H1 (cell line): ENCODE results near the gene TXNDC15. TPM values are rescaled to one million over a fixed set of nuclear protein-coding genes. Genes with fewer than 3 reads are reported as not detected.

Experiments
- CTCF ChIA-PET: fragments of 300-600 bp; sonication (Branson Sonifier 250); formaldehyde crosslinking; loops from one replicate; lab custom pipeline; 2021; ENCODE audit not compliant: partially characterized antibody; lab: Charles Lee
- POLR2A ChIA-PET: fragments of 300-600 bp; sonication (Branson Sonifier 250); formaldehyde crosslinking; loops from one replicate; lab custom pipeline; 2021; ENCODE audit warnings: inconsistent platforms; ENCODE audit not compliant: partially characterized antibody; lab: Charles Lee
- DNase-seq, 2 experiments: peaks; one replicate each; pipeline versions ENCODE4 v3.0.0 to v3.0.0-alpha.2; 2010 to 2022; ENCODE audit warnings: low spot score in 2 of 2, low read depth in 1 of 2, mixed read lengths in 1 of 2
- FAIRE-seq: peaks from 2 replicates; lab custom pipeline; 2011; peaks lifted over from hg19 to GRCh38; lab: Jason Lieb, UNC
- H2AFZ ChIP-seq: 2 replicates; pipeline ENCODE4 v1.8.1; 2012; ENCODE audit warnings: low read length, inconsistent platforms
- H2AK5ac ChIP-seq: 2 replicates; pipeline ENCODE4 v1.6.1; 2013; ENCODE audit warnings: low read depth, low read length
- H2BK120ac ChIP-seq: replicated peaks from 2 replicates; pipeline ENCODE3; 2013; ENCODE audit warnings: low read depth, low read length, inconsistent platforms
- H2BK12ac ChIP-seq: 2 replicates; pipeline ENCODE4 v1.6.1; 2013; ENCODE audit warnings: low read depth, low read length
- H2BK15ac ChIP-seq: 2 replicates; pipeline ENCODE4 v1.6.1; 2013; ENCODE audit warnings: low read length
- H2BK20ac ChIP-seq: 2 replicates; pipeline ENCODE4 v1.6.1; 2013; ENCODE audit warnings: low read length
- H2BK5ac ChIP-seq: 2 replicates; pipeline ENCODE4 v1.6.1; 2013; ENCODE audit warnings: low read depth, low read length
- H3K14ac ChIP-seq: 2 replicates; pipeline ENCODE4 v1.6.1; 2013; ENCODE audit warnings: inconsistent platforms; ENCODE audit not compliant: insufficient read length
- H3K18ac ChIP-seq: 2 replicates; pipeline ENCODE4 v1.6.1; 2013; ENCODE audit warnings: low read length; ENCODE audit errors: extremely low read depth
- H3K23ac ChIP-seq: 2 replicates; pipeline ENCODE4 v1.6.1; 2013; ENCODE audit warnings: inconsistent platforms; ENCODE audit not compliant: insufficient read length
- H3K23me2 ChIP-seq: 2 replicates; pipeline ENCODE4 v1.6.1; 2013; ENCODE audit warnings: low read depth, low read length
- H3K27ac ChIP-seq: 2 replicates; pipeline ENCODE4 v1.6.1; 2011; ENCODE audit warnings: low read depth, low read length, inconsistent platforms
- H3K27me3 ChIP-seq, 4 experiments: replicated peaks in 1 of 4; 1 replicate in 1 of 4; 2 replicates in 3 of 4; pipeline versions ENCODE4 v1.6.1 to v1.8.1; 2011 to 2013; ENCODE audit warnings: low read length in 3 of 4, mild to moderate bottlenecking in 3 of 4, inconsistent platforms in 2 of 4, mixed read lengths in 2 of 4, moderate library complexity in 1 of 4; ENCODE audit not compliant: control insufficient read depth in 3 of 4, insufficient read depth in 3 of 4; ENCODE audit errors: extremely low read depth in 1 of 4
- H3K36me3 ChIP-seq, 4 experiments: 2 replicates each; pipeline versions ENCODE4 v1.6.1 to v1.8.1; 2011 to 2013; ENCODE audit warnings: mild to moderate bottlenecking in 4 of 4, low read length in 3 of 4, moderate library complexity in 2 of 4, control low read depth in 1 of 4, inconsistent platforms in 1 of 4; ENCODE audit not compliant: insufficient read depth in 4 of 4, control insufficient read depth in 2 of 4
- H3K4ac ChIP-seq: replicated peaks from 2 replicates; pipeline ENCODE3; 2013; ENCODE audit warnings: low read length, low read depth, mixed read lengths, inconsistent platforms; ENCODE audit not compliant: insufficient read length
- H3K4me1 ChIP-seq, 4 experiments: replicated peaks in 1 of 4; 1 replicate in 1 of 4; 2 replicates in 3 of 4; pipeline versions ENCODE4 v1.6.1 to v1.8.1; 2011 to 2013; ENCODE audit warnings: low read length in 3 of 4, inconsistent platforms in 2 of 4, mixed read lengths in 1 of 4; ENCODE audit not compliant: insufficient read depth in 4 of 4, control insufficient read depth in 3 of 4
- H3K4me2 ChIP-seq, 2 experiments: 2 replicates each; pipeline versions ENCODE4 v1.6.1 to v1.8.1; 2011 to 2013; ENCODE audit warnings: low read depth in 2 of 2, low read length in 2 of 2, control low read depth in 1 of 2, inconsistent platforms in 1 of 2, mild to moderate bottlenecking in 1 of 2; ENCODE audit not compliant: insufficient read depth in 1 of 2
- H3K4me3 ChIP-seq, 4 experiments: fragments of 200-600, 300-600 bp in 1 of 4; sonication (generic), shearing (Covaris generic), sonication (Bioruptor Twin) in 1 of 4; 2 replicates each; pipeline versions ENCODE4 v1.5.1 to v1.8.1; 2011 to 2016; ENCODE audit warnings: low read length in 4 of 4, low read depth in 3 of 4, control low read depth in 2 of 4, inconsistent platforms in 2 of 4, mild to moderate bottlenecking in 2 of 4, mixed read lengths in 1 of 4, moderate library complexity in 1 of 4; ENCODE audit not compliant: insufficient read depth in 2 of 4; ENCODE audit errors: extremely low read depth in 1 of 4
- H3K56ac ChIP-seq: replicated peaks from 2 replicates; pipeline ENCODE3; 2013; ENCODE audit warnings: low read depth, mild to moderate bottlenecking, mixed read lengths, low read length, inconsistent platforms; ENCODE audit not compliant: insufficient read length
- H3K79me1 ChIP-seq: 2 replicates; pipeline ENCODE4 v1.6.1; 2013; ENCODE audit warnings: low read depth, low read length, control low read depth
- H3K79me2 ChIP-seq, 2 experiments: 2 replicates each; pipeline versions ENCODE4 v1.6.1 to v1.8.1; 2012 to 2013; ENCODE audit warnings: low read length in 2 of 2, mild to moderate bottlenecking in 2 of 2, inconsistent platforms in 1 of 2; ENCODE audit not compliant: insufficient read depth in 2 of 2, control insufficient read depth in 1 of 2
- H3K9ac ChIP-seq, 4 experiments: replicated peaks in 1 of 4; 1 replicate in 1 of 4; 2 replicates in 3 of 4; pipeline versions ENCODE4 v1.6.1 to v1.8.1; 2011 to 2013; ENCODE audit warnings: low read depth in 3 of 4, low read length in 3 of 4, control low read depth in 2 of 4, mild to moderate bottlenecking in 2 of 4, moderate library complexity in 2 of 4, inconsistent platforms in 1 of 4; ENCODE audit errors: extremely low read depth in 1 of 4
- H3K9me3 ChIP-seq, 2 experiments: 2 replicates each; pipeline versions ENCODE4 v1.6.1 to v1.8.1; 2012 to 2013; ENCODE audit warnings: mild to moderate bottlenecking in 2 of 2, moderate library complexity in 2 of 2, control low read depth in 1 of 2, inconsistent platforms in 1 of 2, low read depth in 1 of 2, low read length in 1 of 2, mixed read lengths in 1 of 2; ENCODE audit not compliant: insufficient read depth in 2 of 2
- H4K20me1 ChIP-seq, 2 experiments: replicated peaks in 1 of 2; 2 replicates each; pipeline versions ENCODE3 to v1.8.1; 2011 to 2013; ENCODE audit warnings: inconsistent platforms in 2 of 2, low read length in 2 of 2, mild to moderate bottlenecking in 1 of 2; ENCODE audit not compliant: insufficient read depth in 2 of 2, control insufficient read depth in 1 of 2
- H4K5ac ChIP-seq: 2 replicates; pipeline ENCODE4 v1.6.1; 2013; ENCODE audit warnings: low read length, low read depth, mixed read lengths, inconsistent platforms; ENCODE audit not compliant: insufficient read length
- H4K8ac ChIP-seq: 2 replicates; pipeline ENCODE4 v1.8.0; 2013; ENCODE audit warnings: mild to moderate bottlenecking, moderate library complexity, low read length, inconsistent platforms; ENCODE audit not compliant: insufficient read depth; ENCODE audit errors: extremely low read depth
- H4K91ac ChIP-seq: replicated peaks from 2 replicates; pipeline ENCODE3; 2013; ENCODE audit warnings: low read length, mixed read lengths, inconsistent platforms; ENCODE audit not compliant: insufficient read length
- ATF3 ChIP-seq: IDR thresholded peaks from 2 replicates; pipeline ENCODE4 v1.6.1; 2011; ENCODE audit warnings: low read depth, mild to moderate bottlenecking, low read length; ENCODE audit not compliant: insufficient read depth
- BACH1 ChIP-seq: IDR thresholded peaks from 2 replicates; pipeline ENCODE4 v1.6.1; 2012; ENCODE audit warnings: low read length, improper control_type of control experiment
- CBX5 ChIP-seq: fragments of 300-800, 300-1000 bp; sonication (generic); IDR thresholded peaks from 2 replicates; pipeline ENCODE4 v1.7.1; 2016; ENCODE audit warnings: antibody characterized with exemption, low read length, low read depth
- EZH2 ChIP-seq: fragments of 200-600 bp; sonication (generic); IDR thresholded peaks from 2 replicates; pipeline ENCODE4 v1.7.1; 2012; ENCODE audit warnings: low read depth, mild to moderate bottlenecking, moderate library complexity, low read length, inconsistent platforms; ENCODE audit not compliant: severe bottlenecking
- GTF2F1 ChIP-seq: IDR thresholded peaks from 2 replicates; pipeline ENCODE4 v1.6.1; 2012; ENCODE audit warnings: low read depth, low read length, improper control_type of control experiment, borderline replicate concordance
- HDAC6 ChIP-seq: IDR thresholded peaks from one replicate; pipeline ENCODE4 v1.7.1; 2012; ENCODE audit warnings: low read depth, mild to moderate bottlenecking, inconsistent platforms, low read length, moderate library complexity
- JUND ChIP-seq: IDR thresholded peaks from 2 replicates; pipeline ENCODE4 v1.6.1; 2011; ENCODE audit warnings: mild to moderate bottlenecking, improper control_type of control experiment, low read length
- KDM4A ChIP-seq: IDR thresholded peaks from one replicate; pipeline ENCODE4 v1.7.1; 2012; ENCODE audit warnings: low read depth, mild to moderate bottlenecking, moderate library complexity, low read length, inconsistent platforms; ENCODE audit not compliant: severe bottlenecking
- NANOG ChIP-seq: IDR thresholded peaks from 2 replicates; pipeline ENCODE4 v1.6.1; 2011; ENCODE audit warnings: low read length, low read depth, mild to moderate bottlenecking, inconsistent platforms; ENCODE audit not compliant: insufficient read depth, poor library complexity, severe bottlenecking
- NRF1 ChIP-seq: IDR thresholded peaks from 2 replicates; pipeline ENCODE4 v1.6.1; 2011; ENCODE audit warnings: mild to moderate bottlenecking, low read depth, low read length, improper control_type of control experiment
- POLR2A ChIP-seq, 2 experiments: IDR thresholded peaks; 1 replicate in 1 of 2; 2 replicates in 1 of 2; pipeline ENCODE4 v1.6.1; 2011; ENCODE audit warnings: low read depth in 2 of 2, low read length in 2 of 2, mild to moderate bottlenecking in 2 of 2; ENCODE audit errors: control extremely low read depth in 1 of 2
- SAP30 ChIP-seq: fragments of 300-600 bp; sonication (generic); IDR thresholded peaks from 2 replicates; pipeline ENCODE4 v1.7.1; 2012; ENCODE audit warnings: low read length, moderate library complexity, mild to moderate bottlenecking, inconsistent platforms; ENCODE audit not compliant: insufficient read depth, insufficient replicate concordance
- SIX5 ChIP-seq: IDR thresholded peaks from 2 replicates; pipeline ENCODE4 v1.6.1; 2011; ENCODE audit warnings: mild to moderate bottlenecking, low read depth, low read length
- SP1 ChIP-seq: IDR thresholded peaks from 2 replicates; pipeline ENCODE4 v1.6.1; 2011; ENCODE audit warnings: low read depth, low read length
- WGBS, 2 experiments: shearing (Covaris generic) in 1 of 2; methylation state at CpG; one replicate each; pipeline versions ENCODE4 v1.1.6 to v1.1.7; 2013 to 2015; ENCODE audit warnings: low lambda C conversion rate in 2 of 2, mixed read lengths in 2 of 2, inconsistent platforms in 1 of 2, low coverage in 1 of 2, missing lambda C conversion rate in 1 of 2; ENCODE audit not compliant: insufficient replicate concordance in 2 of 2, insufficient coverage in 1 of 2, insufficient read length in 1 of 2; ENCODE audit errors: extremely low coverage in 1 of 2, missing lambda C conversion rate in 1 of 2; 5-methylcytosine and 5-hydroxymethylcytosine counted together
- polyA plus RNA-seq, 7 experiments: library from polyadenylated mRNA; depleted of rRNA in 3 of 7; stranded (reverse) in 5 of 7; unstranded in 2 of 7; fragments of >200 nt in 5 of 7; fragments of 200-250 nt in 2 of 7; gene quantifications; 1 replicate in 5 of 7; 2 replicates in 1 of 7; 4 replicates in 1 of 7; pipeline versions ENCODE4 v1.2.1 to v1.2.3, GENCODE V29; 2011 to 2013; ENCODE audit warnings: missing spikeins in 2 of 7, mixed read lengths in 2 of 7
- total RNA-seq: library from RNA; stranded (reverse); fragmentation: NEBNext Ultra II Directional; extraction: Animal tissue kit (Norgen Biotek cat#: 25700); gene quantifications from 2 replicates; pipeline ENCODE4 v1.2.1, GENCODE V29; 2021

Gene TXNDC15
- total and polyA plus RNA-seq, 2 of the 8 experiments (the other 6 are each of a cell fraction or from before 2014, with no cell fraction given): 20.1 to 30.8 TPM

GRCh38 chr5:134879456-134879855 is 5.3 kb downstream of the TXNDC15 start:
- Histone ChIP-seq H2BK15ac (no peak overlapping the region), H3K23me2 (peaks cover 7% of the 10 kb centered on the region), H4K5ac (no peak overlapping the region), H2BK20ac (no peak overlapping the region), H2BK5ac (no peak overlapping the region), H2BK120ac (no peak overlapping the region), H3K14ac (no peak overlapping the region), H3K79me2 (no peaks in the 10 kb centered on the region; a peak in 2 of 4 replicates), H3K4me3 (no peak overlapping the region), H4K91ac (no peak overlapping the region), H3K4me2 (no peak overlapping the region), H3K23ac (no peak overlapping the region), H3K36me3 (no peaks in the 10 kb centered on the region), H4K20me1 (no peaks in the 10 kb centered on the region), H3K4me1 (peaks cover 0 to 6% (median 2%) of the 10 kb centered on the region in 4 experiments; a peak in 2 of 7 replicates), H3K79me1 (0 out of 2 replicates have a peak, but pooled peaks cover 3% of the 10 kb centered on the region), H3K4ac (no peak overlapping the region), H3K9ac (no peak overlapping the region), H3K56ac (no peak overlapping the region), H3K27ac (no peak overlapping the region), H3K18ac (no peak overlapping the region), H3K9me3 (no peaks in the 10 kb centered on the region), H2AFZ (no peak overlapping the region), H3K27me3 (no peaks in the 10 kb centered on the region), H2AK5ac (no peak overlapping the region), H4K8ac (no peak overlapping the region), H2BK12ac (no peak overlapping the region)
- WGBS, 2 experiments: 92% methylated on average over 3 of the region's 3 CpGs; no CpG with 5 or more reads in 1 of the 2 experiments
- ChIA-PET CTCF (no interaction called here), POLR2A (interaction anchor here (0.9 kb wide), 1 partner anchor 34 kb away, joined by 4 read pairs; the partner anchor contains the start of gene C5orf24)
- DNase-seq: no peak
- FAIRE-seq: no peak
- TF ChIP-seq POLR2A (IDR thresholded peaks at IDR 0.05; ENCODE audit: control extremely low read depth in 1 of 2, low read depth in 2 of 2, low read length in 2 of 2) (no peak), KDM4A (no peak), SIX5 (no peak), EZH2 (no peak), ATF3 (no peak), NANOG (no peak), SAP30 (no peak), HDAC6 (no peak), JUND (no peak), GTF2F1 (no peak), BACH1 (no peak), CBX5 (no peak), NRF1 (no peak), SP1 (no peak)
